Activated CD8-positive, alpha-beta memory T cell treated with anti-CD3 and anti-CD28 coated beads for 1 hour (primary cell): ENCODE measurements around the gene TBC1D16.

Experiments
- DNase-seq, 2 donors: peaks; one replicate each; pipeline ENCODE4 v3.0.0-alpha.2; 2020; ENCODE audit warnings: low read depth in 1 of 2; ENCODE audit errors: extremely low read depth in 1 of 2

Gene TBC1D16

GRCh38 chr17:80025140-80025539, 10.5 kb downstream of the TBC1D16 start:
- DNase-seq: no peak

- no peak for DNase-seq
Measured at GRCh38 chr17:80024206-80024972, 11.3 kb downstream of the TBC1D16 start.

- no peak for DNase-seq
Measured at GRCh38 chr17:80023481-80024205, 12.0 kb downstream of the TBC1D16 start.

GRCh38 chr17:80021600-80021999, 14.1 kb downstream of the TBC1D16 start:
- no peak for DNase-seq

GRCh38 chr17:80018917-80019651, 16.6 kb downstream of the TBC1D16 start:
- DNase-seq: no peak

- DNase-seq: no peak
Measured at GRCh38 chr17:80017226-80018010, 18.3 kb downstream of the TBC1D16 start.

GRCh38 chr17:80012765-80013741, 22.6 kb downstream of the TBC1D16 start:
- DNase-seq: no peak

- no peak for DNase-seq
Measured at GRCh38 chr17:80011989-80012555, 23.6 kb downstream of the TBC1D16 start.

- DNase-seq: no peak
Measured at GRCh38 chr17:80010283-80010858, 25.3 kb downstream of the TBC1D16 start.

- no peak for DNase-seq
Measured at GRCh38 chr17:80009391-80010282, 26.0 kb downstream of the TBC1D16 start.

GRCh38 chr17:80008848-80009247, 26.8 kb downstream of the TBC1D16 start:
- no peak for DNase-seq

- DNase-seq: peak; percentile 27 to 60
Measured at GRCh38 chr17:80008383-80008840, 27.3 kb downstream of the TBC1D16 start.

- no peak for DNase-seq
Measured at GRCh38 chr17:80007939-80008338, 27.7 kb downstream of the TBC1D16 start.

GRCh38 chr17:80006811-80007752, 28.6 kb downstream of the TBC1D16 start:
- DNase-seq: no peak

GRCh38 chr17:80006339-80006720, 29.3 kb downstream of the TBC1D16 start:
- DNase-seq: no peak

- DNase-seq: peak; percentile 15 to 24
Measured at GRCh38 chr17:80005360-80006338, 30.0 kb downstream of the TBC1D16 start.
